IPS-NIHi11 (cell line): ENCODE results near the gene SMIM13.

Experiments used
- DNase-seq: peaks from one replicate; pipeline ENCODE4 v3.0.0; 2012; ENCODE audit warnings: mixed read lengths, low spot score

The SMIM13 gene

DNA sequence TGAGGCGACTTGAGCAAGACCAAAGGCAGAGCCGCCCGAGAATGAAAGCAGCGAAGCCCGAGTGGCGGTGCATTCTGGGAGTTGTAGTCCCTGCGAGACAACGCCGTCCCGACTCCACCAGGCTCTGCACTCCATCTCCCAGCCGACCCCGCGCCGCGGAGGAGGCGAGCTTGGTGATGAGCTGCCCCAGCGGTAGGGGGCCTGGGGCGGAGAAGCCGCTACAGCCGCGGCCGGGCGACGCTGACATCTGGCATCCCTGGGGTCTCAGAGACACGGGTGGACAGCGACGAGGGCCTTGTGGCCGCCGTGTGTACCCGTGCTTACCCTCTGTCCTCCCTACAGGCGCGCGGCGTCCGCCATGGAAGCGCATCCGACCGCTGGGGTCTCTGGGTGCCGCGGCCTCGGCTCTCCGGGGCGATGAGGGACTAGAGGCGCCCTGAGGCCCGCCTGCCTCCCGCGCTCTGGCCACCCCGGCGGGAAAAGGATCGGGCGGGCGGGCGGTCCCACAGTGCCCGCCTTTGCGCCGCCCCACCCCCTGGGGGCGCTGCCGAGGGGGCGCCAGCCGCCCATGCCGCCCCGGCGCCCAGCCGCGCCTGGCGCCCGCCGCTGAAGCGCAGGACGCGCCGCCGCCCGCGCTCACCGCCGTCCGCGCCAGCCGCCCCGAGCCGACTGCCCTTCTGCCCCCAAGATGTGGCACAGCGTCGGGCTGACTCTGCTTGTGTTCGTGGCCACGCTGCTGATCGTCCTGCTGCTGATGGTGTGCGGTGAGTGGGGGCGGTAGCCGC, at the start of gene SMIM13:
Gene SMIM13 (plus strand): TSS at position 209 of the 785 bp plus-strand sequence. CDS start 480 bp downstream, at position 689.
- DNase-seq, result peak; percentile 97

DNA sequence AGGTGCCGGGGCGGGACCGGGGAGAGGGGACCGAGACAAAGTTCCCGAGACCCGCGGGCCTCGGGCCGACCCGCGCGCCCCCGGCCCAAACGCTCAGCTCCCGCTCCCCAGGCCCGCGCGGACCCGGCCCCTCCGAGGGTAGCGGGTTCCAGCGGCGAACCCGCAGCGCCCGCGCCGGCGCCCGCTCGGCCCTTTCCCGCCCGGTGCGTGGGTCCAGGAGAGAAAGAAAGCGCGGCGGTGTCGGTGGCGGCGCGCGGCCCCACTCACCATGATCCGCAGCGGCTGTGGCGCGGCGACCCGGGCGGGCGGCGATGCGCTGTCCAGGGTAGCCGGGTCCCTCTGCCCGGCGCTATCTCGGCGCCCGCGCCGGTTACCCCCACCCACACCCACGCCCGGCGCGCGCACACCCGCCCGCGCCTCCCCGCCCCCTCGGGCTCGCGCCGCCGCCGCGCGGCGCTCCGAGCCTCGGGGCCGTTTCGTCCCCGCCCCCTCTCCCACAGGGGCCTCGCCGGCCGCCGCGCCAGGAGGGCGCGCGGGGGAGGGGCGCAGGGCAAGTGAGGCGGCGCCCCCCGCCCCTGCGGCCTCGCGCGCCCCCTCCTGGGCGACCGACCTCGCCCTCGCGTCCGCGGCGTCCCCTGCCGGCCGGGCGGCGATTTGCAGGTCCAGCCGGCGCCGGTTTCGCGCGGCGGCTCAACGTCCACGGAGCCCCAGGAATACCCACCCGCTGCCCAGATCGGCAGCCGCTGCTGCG, 49.5 kb upstream of the SMIM13 start, which contains the start of gene ELOVL2:
Gene ELOVL2 (minus strand): TSS at position 345 of the 751 bp plus-strand sequence. CDS start 75 bp downstream, at position 270.
- peak; percentile 89 for DNase-seq

DNA sequence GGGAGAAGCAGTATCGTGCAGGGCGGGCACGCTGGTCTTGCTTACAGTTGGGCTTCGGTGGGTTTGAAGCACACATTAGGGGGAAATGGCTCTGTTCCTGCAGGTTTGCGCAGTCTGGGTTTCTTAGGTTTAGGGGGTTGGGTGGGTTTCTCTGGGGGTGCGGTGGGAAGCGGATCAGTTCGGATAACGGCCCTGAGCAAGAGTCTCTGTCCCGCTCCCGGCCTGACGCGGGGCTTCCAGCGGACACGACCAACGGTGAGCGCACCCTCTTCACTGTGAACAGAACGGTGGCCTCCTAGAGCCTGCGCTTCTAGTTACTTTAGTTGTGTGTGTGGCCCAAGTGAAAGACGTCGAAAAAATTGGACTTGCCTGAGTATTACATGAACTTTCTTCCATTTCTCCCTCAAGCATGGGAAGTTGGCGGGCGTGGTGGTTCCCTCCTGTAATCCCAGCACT, 48.9 kb upstream of the SMIM13 start:
- DNase-seq, result no peak

DNA sequence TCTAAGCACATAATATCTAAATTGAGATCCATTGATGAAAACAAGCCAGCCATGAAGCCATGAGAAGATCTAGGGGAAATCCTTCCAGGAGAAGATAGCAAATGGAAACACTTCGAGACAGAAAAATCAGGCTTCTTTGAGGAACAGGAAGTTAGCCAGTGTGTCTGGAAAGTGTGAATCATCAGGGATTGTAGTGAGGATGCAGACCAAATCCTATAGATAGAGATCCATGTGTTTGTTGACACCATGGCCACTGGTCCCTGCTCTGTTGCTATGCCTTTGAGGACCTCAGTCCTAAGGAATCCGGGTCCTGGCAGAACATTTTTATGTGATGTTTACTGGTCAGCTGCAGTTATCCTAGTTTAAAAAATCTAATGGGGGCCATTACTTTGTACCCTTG, 42.9 kb upstream of the SMIM13 start:
- DNase-seq, result no peak

DNA sequence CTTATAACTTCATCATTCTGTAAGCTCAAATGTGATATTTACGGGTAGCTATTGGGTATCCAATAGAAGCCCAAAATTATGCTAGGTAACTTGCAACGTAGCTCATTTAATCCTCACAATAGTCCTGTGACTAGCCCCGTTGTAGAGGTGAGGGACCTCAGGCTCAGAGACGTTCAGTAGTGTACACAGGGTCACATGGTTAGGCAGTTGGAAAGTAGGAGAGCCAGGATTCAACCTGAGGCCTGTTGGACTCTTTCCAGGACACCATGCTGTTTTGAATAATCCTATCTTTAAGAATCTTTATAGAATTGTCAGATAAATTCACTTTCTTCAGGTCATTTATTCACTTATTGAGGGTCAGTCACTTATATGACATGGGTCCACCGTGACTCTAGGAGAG, 40.3 kb upstream of the SMIM13 start:
- no peak for DNase-seq

DNA sequence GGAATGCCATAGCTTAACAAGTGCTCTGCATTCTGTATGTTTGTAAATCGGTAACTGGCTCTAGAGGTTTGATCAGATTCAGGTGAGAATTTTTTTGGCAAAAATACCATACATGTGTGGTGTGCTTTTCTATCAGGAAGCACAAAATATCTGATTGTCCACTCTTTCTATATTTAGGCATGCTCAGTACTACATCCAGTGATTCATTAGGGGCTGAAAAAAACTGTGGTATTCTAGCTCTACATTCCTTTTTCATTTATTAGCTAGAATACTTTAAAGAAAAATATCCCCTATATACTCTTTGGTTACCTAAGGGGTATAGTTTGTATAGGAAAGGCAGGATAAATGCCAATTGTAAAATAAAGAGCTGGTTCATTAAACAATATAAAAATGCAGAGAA, 38.9 kb upstream of the SMIM13 start:
- DNase-seq, result no peak

DNA sequence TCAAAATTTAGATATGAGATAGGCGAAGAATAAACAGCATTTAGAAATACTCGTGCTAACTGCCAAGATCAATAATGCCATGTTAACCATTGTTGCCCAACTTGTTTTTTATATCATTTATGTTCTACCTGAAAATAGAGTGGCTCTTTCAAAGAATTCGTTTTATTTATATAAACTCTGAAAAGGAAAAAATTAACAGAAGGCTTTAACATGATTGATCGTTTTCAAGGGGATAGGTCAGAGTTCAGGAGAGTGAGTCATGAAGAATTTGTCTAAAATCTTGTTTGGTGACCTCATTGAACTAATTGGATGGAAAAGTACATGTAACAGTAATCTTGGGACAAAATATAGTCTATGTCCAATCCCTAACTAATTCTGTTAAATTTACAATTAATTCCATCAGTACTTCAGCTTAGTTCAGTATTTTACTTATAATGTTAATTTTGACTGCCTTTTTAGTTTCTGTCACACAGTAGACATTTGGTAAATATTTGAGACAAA, 38.5 kb upstream of the SMIM13 start:
- DNase-seq, result no peak

DNA sequence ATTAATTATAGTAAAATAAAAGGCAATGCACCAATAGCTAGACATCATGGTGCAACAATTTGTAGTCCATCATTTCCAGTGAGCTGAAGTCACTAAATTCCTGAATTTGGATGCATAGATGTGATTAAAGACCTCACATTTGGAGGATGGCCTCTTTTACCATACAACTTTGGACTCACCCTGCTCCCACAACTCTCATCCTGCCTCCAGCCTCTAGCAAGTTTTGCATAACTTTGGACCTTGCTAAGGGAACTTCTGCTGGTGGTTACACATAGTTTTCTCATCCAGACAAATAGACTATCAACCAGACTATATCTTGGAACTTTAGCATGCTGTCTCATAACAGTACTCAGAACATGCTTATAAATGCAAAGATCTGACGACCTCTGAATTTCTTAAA, 36.8 kb upstream of the SMIM13 start:
- DNase-seq, result no peak

DNA sequence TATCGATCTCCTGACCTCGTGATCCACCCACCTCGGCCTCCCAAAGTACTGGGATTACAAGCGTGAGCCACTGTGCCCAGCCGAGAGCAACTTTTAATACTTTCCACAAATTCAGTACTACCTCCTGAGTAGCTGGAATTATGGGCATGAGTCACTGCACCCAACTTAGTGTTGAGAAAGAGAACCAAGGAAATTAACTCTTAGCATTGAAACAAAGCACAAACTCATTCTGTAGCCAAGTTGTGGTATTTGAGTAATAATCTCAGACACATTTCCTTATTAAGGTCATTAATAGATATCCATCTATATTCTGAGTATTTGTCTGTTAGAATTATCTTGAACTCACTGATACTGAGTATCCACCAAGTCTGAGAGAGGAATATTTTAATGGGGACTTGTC, 35.2 kb upstream of the SMIM13 start:
- no peak for DNase-seq

DNA sequence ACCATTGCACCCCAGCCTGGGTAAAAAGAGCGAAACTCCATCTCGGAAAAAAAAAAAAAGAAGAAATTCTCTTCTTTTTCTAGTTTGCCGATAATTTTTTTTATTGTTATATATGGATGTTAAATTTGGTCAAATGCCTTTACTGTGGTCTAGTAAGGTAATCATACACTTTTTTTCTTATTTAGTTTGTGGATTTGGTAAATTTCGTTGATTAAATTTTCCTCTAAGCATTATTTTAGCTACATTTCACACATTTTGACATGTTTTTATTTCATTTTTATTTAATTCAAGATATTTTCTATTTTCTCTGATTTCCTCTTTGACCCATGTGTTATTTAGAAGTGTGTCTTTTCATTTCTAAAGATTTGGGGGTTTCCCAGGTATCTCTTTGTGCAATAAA, 31.6 kb upstream of the SMIM13 start:
- no peak for DNase-seq

DNA sequence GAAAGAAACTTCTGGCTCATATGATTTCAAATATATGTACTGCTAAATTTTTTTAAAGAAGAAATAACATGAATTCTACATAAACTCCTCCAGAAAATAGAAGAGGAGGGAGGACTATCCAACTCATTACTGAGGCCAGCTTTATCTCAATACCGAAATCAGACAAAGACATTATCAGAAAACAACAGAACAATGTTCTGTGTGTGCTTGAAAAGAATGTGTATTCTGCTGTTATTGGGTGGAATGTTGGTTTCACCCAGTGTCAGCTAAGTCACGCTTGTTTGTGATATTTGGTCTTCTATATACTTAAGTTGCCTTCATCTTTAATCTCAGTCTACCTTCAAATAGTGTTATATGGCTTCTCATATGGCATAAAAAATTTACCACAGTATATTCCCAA, 30.9 kb upstream of the SMIM13 start:
- no peak for DNase-seq

DNA sequence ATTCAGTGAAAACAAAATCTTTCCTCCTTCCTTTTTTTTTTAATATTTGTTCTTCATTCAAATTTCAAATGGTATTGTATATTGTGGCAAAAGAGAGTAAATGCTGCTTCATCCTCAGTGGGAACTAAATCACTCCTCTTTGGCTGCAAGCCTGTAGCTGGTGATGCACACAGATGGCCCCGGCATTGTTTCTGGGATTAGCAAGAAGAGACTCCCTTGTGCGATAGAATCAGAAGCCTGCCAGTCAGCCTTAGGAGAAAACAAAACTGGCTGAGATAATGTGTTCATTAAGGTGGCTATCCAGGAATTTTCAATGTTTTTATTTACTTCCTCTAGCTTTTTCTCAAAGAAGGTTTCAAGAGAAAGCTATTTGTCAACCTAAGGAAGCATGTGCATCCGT, 28.8 kb upstream of the SMIM13 start:
- DNase-seq, result no peak

DNA sequence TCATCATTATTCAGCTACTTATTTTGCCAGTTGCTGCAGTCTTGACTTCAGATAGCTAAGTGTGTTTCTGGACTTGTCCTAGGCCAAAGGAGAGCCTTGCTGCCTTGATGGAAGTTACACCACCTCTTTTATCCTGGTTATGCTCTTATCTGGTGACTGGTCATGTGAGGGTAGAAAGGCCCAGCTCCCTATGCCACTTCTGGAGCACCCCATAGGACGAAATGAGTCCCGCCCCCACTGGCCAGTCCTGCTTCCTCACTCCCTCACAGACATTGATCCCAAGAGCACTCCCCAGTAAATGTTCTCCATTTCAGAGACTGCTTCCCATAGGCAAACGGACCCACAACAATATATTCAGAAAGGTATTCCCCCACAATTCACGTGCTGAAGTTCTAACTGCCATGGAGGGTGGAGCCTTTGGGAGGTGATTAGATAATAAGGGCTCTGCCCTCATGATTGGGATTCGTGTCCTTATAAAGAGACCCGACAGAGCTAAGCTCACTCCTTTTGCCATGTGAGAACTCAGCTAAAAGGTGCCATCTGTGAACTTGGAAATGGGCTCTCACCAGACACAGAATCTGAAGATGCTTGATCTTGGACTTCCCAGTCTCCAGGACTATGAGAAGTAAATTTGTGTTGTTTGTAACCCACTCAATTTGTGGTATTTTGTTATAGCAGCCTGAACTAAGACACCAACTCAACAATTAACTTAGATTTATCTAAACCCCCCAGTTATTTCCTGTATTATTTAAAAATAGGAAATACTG, 28.0 kb upstream of the SMIM13 start:
- DNase-seq, result no peak

DNA sequence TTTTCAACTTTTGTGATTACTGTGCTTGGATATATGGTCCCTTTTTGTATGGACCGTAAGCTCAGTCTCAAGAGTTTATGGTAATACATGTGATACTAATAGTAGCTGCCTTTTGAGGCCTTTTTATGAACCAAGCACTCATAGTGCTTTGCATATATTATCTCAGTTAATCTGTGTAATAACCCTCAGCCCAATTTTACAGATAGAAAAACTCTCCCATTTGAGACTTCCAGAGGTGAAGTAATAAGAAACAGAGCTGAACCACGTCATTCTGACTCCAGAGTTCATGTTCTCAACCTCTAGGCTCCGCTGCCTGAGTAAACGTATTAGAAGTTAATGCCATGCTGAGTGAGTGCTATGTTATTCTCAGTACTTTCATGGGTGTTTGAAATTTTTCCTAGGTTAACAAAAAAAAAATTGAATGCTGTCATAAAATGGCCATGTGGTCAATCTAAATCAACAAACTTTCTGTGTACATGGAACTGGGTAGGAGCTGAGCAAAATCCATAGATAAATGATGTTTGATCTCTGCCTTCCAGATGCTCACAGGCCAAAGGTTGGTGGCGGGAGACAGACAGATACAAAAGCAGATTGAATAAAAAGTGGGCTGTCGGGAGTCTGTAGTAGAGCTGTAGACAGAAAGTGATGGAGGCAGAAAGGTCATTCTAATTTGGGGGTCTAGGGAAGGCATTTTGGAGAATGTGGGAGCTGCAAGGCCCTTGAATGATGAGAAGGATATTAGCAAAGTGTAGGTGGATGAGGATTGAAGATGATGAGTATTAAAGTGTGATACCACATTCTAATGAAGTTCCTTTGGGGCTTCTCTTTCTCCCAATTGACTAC, 26.9 kb upstream of the SMIM13 start:
- no peak for DNase-seq

DNA sequence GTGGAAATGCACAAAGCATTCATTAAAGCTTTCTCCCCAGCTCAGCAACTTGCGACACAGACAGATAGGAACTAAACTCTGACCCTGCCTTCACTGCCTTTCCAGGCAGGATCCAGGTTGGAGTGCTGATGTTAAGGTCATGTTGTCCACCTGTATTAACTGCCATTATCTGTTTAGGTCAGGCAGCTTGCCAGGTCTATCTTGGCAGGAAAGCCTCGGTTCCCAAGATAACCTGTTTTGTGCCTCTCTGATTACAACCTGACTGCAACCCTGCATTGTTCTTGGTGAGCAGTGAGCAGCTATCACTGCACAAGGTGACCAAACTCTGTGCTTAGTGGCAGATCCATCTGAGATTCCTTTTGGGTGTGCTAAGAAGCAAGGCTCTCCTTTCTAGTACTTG, 26.3 kb upstream of the SMIM13 start:
- no peak for DNase-seq

DNA sequence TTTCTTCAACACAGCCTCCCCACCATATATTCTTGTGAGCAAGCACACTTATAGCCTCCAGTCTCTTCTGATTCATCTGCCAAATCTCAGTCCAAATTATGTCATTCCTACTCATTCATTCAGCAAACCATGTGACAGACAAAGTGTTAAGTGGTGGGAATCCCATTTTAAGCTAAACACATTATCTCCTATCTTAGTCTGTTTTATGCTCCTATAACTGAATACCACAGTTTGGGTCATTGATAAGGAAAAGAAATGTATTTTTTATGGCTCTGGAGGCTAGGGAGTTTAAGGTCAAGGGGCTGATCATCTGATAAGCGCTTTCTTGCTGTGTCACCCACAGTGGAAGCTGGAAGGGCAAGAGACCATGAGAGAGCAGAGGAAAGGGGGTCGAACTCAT, 23.9 kb upstream of the SMIM13 start:
- DNase-seq, result no peak

DNA sequence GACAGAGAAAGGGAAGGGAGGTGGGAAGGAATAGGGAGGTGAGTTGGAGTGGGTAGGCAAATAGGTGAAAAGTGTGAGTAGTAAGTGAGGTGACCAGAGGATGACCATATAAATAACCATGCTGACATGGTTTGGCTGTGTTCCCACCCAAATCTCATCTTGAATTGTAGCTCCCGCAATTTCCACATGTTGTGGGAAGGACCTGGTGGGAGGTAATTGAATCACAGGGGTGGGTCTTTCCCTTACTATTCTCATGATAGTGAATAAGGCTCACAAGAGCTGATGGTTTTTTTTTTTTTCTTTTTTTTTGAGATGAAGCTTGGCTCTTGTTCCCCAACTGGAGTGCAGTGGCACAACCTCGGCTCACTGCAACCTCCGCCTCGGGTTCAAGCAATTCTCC, 21.5 kb upstream of the SMIM13 start:
- DNase-seq, result no peak

DNA sequence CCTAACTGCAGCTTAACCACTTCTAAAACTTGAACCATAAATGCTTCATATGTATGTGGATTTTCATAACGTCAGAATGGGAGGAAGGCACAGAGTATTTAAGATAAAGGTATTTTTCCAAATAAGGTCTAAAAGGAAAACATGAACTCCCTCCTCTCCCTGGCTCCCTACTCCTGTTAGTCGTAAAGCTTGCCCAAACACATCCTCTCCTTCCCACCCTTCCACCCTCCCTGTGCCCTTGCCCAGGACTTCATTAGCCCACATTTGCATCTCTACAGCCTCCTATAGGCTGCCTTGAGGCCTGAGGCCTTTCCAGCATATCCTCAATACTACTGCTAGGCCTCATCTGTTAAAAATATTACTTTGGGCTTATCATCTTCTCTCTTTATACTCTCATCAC, 17.1 kb upstream of the SMIM13 start:
- no peak for DNase-seq

DNA sequence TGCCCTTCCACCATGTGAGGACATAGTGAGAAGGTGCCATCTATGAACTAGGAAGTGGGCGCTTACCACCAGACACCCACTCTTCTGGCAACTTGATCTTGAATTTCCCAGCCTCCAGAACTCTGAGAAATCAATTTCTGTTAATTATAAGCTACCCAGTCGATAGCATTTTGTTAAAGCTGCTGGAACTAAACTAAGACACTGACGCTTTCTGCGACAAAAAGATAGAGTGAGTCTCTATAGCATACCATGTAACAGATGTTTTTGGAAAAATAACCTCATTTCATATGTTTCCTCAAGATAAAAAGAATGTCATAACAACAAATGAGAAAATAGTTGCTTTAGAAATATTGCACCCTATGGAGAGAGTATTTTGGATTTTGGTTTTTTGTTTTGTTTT, 15.4 kb upstream of the SMIM13 start:
- DNase-seq, result no peak

DNA sequence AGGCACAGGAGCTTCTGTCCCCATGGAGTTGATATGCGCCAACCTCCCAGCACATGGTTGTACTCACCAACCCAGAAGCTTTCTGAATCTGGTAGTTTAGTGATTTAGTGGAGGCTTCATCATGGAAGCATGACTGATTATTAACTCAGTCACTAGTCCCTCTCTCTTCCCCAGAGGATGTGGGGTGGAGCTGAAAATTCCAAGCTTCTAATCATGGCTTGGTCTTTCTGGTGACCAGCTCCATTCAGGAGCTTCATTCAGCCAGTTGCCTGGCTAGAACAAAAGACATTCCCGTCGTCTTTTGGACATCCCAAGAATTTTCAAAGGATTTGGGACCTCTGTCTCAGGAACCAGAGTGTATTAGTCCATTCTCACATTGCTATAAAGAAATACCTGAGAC, 13.3 kb upstream of the SMIM13 start:
- no peak for DNase-seq

DNA sequence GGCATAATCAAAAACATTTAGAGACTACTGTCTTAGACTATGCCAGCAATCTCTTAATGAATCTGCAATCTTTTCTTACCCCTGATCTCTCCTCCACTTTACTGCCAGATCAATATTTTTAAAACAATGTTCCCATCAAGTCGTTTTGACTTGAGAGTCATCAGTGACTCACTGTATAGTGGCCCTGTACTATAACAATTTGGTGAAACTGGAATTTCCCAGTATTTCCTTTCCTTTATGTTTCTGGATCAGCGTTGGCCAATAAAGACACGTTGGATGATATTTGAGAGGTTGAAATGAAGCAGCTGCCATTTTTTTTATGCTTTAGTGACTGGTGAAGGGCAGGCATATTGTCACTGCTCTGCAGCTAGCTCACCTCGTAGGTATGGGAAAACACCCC, 10.1 kb upstream of the SMIM13 start:
- DNase-seq, result no peak

DNA sequence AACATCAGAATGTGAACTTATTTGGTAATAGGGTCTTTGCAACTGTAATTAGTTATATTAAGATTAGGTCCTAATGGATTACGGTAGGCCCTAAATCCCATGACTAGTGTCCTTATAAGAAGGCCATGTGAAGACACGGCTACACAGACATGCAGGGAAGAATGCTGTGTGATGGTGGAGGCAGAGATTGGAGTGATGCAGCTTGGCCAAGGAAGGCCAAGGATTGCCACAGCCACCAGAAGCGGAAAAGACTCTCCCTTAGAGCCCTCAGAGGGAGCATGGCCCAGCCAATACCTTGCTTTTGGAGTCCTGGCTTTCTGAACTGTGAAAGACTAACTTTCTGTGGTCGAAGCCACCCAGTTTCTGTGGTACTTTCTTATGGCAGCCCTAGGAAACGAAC, 9.7 kb upstream of the SMIM13 start:
- no peak for DNase-seq
